ENCODE measurements around the gene MAGEF1.
"Not testable (repeated sequence)": the region's sequence is repeated elsewhere in the genome, so short reads cannot be mapped to it uniquely, and the experiment has no call there.

Gene MAGEF1

DNA sequence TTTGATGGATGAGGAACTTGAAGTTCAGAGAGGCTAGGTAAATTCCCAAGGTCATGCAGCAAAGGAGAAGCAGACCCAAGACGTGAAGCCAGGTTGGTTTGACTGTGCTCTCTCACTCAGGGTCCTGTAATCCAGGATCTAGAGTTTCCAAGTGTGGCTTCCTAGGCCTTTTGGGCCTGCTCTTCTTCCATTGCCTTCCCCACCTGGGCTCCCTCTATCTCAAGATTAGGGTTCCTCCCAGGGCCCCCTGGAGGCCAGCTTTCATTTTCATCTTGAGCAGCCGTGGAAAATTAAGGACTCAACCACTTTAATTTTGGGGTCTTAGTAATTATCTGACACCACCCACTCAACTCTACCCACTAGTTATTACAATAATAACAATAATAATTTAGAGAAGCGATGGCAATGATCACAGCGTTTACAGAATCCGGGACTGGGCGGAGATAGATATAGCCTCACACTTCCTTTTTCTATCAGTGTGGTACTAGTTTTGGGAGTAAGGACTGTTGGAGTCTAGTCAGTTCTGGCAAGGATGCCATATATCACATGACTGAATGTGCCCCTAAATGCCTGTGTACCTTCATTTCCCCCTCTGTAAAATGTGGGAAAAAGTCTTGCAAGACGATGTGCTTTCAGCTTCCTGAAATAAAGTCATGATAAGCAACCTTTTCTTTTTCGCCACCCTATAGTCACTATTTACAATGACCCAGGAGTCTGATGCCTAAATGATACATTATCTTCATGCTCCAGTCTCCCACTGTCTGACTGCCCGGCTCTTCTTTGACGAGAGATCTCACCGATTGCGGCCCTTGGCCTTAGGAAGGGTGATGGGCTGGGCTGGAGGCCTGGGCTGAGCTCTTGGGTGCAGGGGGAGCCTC is 30.2 kb upstream of the MAGEF1 start:
- no peak for DNase-seq

DNA sequence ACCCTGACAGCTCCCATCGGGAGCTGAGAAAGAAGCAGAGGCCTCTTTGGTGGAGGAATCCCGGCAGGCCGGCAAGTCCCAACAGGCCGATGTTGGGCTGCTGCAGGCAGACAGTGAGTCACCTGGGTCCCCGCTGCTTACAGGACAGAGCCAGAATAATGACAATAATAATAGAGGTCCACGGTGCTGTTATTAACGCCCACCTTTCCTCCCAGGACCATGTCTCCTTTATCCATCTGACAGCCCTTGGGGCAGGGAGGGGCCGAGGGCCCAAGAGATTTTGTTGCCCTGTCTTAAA is 29.3 kb upstream of the MAGEF1 start:
- DNase-seq = no peak

DNA sequence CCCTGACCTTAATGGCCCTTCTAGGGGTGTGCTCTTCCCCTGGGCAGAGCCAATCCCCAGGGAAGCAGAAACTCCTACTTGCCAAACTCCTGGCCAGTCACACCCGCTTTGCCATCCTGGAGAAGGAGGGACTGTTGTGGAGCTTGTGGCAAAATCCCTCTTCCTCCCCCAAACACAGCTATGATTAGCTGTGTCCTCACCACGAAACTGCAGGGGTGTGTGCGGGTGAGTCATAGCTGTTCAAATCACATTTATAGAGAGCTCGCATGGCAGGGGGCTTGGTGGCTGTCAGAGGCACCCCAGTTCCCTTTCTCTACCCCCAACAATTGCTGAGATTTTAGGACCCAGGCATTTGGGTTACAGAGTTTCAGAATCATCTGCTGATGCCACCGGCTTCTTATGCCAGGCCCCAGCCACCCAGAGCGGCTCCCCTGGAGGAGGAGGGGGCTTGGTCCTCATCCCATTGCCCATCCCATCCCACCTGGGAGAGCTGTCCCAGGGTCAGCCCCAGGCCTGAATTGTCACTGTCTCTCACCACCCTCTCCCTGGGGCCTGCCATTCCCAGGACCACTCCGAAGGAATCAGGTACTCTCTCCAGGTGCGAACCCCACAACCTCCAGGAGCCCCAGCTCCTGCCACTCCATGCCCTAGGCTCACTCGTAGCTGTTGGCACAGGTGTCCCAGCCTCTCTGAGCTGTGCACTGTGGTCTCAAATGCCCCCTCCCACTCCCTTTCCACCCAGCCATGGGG is 28.8 kb upstream of the MAGEF1 start:
- DNase-seq = no peak

DNA sequence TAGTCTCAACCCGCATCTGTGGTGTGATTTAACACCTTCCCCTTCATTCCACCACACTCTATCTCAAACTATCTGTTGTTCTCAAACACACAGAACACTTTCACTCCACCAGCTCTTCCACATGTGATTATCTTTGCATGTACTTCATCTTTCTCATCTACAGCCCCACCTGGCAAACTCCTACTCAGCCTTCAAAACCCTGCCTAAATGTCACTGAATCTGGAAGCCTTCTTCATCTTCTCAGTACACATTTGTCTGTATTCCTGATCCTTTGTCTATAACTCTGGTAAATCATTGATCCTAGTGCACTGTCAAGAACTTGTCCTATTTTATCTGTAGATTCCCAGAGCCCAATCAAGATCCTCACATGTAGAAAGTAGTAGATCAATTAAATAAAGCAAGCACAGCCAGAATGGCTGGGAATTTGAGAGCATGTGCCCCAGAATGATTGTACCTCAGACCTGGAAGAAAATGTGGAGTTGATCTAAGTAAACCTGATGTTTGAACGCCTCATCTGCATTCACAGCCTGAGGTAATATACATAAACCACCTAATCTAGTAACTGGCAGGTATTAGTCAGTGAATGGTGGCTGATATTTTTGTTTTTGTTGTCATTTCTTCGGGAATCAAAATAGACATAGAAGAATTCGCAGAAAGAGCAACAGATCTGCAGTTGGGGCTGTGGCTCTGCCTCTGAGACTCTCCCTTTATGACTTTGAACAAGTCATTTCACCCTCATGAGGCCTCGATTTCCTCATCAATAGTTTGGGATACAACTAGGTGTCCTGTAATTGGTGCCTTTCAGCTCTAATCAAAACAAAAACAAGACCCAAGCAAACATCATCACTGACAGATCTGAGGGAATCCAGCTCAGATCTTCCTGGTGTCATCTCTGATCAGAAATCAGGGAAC is 28.0 kb upstream of the MAGEF1 start:
- no peak for DNase-seq

DNA sequence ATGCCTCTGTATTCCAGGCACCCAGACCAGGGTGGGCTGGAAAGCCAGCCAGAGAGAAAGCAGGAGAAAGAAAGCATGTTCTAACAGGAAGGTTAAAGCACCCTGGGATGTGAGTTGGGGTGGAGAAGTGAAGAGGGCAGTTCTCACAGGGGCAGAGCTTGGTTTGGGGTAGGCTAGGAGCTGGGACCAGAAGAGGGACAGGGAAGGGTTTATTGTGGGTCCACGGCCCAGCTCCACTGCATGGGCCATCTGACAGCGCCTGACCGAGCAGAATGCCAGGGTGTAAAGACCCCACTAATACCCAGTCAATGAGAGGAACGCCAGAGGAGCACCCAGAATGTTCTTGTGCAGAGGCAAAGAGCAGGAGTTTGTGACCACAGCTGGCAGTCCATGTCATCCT is 27.1 kb upstream of the MAGEF1 start:
- no peak for DNase-seq

DNA sequence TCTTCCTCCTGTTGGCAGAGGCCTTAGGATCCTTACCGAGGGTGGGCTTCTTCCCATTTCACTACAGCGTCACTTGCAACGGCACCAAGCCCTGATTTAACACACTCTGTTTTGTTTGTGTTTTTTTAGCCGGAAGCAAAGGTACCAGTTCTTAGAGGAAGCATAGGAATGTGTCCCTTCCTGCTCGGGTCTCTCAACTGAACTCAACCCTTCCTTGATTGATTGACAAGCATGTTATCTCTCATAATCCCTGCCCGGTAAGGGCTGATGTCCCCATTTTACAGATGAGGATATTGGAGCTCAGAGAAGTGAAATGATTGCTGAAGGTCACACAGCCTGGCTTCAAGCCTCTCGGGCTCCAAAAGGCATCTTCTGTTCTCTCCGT is 26.6 kb upstream of the MAGEF1 start:
- DNase-seq = no peak

DNA sequence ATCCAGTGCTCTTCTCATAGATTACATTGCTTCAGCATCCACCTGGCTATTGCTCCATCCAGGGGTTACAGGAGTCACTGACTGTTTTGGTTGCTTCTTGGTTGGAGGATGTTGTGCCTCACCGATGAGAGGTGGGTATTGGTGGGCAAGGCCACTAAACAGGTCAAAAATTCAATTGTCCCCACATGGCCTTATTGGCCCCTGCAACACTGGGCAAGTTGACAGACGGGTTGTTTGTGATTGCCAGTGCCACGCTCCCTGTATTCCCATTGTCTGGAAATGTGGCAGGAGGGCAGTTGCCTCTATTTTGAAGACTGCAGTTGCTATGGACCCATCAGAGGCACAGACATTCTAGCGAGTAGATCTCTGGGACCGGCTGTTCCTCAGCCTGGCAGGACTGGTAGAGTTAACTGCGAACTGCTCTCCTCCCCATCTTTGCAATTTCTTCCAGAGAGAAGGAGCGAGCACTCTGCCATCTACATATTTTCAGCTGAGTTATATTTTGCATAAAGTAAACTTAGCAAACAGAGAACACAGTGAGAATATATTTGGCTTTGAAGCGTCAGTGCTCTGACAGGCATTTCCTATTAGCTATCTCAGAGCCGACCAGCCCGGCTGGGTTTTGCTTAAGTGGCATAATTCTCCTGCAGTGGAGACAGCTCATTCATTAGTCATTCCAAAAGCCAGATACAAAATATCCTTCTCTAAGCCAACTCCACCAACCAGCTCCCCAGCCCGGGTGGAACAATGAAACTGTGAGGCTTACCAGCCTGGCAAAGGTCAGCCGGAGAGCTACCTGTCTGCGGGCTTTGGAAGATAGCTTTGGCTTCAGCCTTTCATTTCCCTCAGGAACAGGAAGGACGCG is 26.0 kb upstream of the MAGEF1 start:
- DNase-seq = no peak

DNA sequence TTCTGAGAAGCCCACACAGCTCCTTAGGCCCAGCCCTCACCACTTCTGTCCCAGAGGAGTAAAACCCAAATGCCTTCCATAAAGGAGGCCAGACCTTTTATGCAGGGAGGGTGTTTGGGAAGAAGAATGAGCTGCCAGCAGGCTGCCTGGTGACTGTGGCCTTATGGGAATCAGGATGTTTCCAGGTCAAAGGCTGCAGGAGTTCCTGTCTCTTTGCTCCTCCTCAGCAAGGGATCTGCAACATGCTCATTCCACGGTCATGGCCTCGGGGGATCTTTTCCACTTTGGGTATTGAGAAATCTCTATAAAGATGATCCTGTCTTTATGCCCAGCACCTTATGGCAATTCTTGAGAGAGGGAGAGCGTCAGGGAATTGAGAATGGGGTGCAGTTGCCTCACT is 25.2 kb upstream of the MAGEF1 start:
- no peak for DNase-seq

DNA sequence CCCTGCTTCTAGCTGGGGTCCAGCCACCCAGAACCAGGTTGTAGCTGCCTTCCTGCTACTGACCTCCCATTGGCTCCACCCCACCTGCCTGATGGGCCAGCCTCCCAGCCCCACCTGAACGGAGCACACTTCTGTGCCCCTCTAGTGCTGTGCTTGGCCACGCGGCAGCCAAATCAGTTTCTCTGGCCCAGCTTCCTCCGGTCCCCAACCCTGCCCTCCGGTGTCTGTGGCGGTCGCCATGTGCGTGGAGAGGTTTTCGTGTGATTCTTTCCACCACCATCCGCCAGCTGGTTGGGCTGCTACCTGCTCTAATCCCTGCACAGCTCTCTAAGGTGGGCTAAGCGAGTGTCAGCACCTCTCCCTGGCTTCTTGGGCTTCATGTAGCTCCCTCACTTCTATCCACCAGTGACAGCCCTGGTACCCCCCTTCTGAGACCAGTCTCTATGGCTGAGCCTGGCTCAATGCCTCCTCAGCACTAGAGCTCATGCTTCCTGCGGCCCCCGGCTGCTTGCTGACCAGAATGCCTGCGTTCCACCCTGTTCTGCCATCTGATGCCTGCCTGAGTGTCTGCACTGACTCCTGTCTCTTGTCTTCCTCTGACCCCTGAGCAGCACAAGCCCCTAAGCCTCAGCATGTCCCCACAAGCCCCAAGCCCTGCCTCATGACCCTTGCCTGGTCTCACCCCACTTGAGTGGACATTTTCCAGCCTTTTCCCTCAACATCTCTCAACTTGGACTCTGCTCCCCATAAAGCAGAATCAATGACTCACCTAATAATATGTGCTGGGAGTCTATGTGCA is 23.2 kb upstream of the MAGEF1 start:
- DNase-seq = no peak

DNA sequence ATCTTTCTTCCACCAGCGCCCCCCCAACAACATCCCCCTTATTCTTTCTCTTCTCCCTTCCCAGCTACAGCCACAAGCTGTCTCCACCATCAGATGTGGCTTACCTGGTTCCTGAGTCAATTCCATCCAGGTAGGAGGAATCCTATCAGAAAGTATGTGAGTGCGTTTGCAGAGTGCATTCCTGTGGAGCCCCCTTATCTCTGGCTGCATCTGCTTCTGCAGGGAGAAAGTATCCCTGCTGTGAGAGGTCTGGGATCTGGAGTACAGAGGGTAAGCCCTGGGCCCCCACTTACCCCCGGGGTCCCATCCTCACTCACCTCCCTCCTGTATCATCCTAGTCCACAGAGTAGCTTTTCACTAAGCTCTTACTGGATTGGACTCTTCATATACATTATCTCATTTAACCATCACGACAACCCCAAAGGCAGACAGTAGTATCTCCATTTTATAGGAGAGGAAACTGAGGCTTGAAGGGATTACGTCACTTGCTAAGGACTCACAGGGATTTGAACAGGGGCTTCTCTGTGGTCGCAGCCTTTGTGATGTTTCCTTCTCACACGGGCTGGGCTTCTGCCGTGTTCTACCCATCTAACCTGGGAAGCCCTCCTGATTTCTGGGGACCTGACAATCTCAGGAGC is 22.2 kb upstream of the MAGEF1 start:
- no peak for DNase-seq

DNA sequence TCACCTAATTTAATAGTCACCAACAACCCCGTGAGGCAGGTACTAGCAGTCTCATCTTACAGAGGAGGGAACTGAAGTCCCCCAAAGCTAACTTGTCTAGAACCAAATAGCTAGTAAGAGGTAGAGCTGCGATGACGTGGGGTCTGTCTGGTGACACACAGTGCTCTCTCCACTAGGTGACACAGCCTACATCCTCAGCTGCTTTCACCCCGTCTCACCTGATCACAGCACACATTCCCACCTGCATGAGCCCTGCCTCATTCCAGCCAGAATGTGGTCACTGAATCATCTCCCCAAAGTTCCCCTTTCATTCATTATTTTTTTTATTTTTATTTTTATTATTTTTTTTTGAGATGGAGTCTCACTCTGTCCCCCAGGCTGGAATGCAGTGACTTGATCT is 21.3 kb upstream of the MAGEF1 start:
- no peak for DNase-seq

DNA sequence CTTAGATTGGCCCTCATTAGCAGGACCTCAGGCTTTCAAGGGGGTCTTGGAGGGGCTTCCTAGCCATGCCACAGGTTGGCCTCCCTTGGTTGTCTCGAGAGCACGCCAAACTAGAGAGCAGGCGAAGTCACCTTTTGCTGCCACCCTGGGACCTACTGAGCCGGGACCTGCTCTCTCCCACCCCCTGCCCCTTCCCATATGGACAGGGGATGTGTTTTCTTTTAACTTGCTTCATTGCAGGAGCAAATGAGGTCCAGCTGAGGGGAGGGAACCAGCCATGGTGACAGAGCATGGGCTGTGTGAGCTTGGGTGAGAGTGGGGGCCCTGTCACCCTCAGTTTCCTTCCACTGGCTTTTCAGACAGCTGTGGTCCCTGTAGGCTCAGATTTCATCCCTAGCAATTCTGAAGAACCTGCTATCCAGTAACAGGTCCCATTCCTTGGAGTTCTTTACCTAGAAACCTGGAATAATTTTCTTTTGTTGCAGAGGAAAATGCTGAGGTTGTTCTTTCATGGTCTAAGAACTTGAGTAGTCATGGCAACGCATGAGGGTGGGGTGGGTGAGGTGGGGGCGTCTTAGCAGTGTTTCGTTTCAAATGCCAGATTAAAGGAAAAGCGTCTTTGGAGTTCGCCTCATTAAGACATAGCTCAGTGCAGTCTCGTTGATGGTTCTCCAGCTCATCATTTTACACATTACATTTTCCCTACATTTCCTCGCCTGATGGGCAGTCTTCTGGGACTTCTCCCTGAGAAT is 20.1 kb upstream of the MAGEF1 start:
- DNase-seq = no peak

DNA sequence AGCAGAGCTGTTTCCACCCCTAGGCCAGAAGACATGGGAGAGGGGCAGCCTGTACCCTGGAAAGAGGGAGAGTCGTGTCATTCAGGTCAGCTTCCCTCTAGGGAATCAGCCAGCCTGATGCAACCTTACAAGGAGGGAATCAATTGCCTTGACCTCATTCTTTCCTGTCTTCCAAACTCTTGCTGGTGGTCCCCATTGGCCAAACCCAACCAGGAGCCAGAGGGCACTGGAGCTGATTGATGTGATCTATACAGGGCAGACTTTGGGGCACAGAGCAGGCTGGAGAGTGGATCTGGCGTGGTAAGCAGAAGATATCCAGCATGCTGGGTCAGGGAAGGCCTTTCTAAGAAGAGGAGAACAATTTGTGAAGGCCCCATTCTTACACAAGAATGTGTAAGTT is 19.1 kb upstream of the MAGEF1 start:
- DNase-seq = no peak

DNA sequence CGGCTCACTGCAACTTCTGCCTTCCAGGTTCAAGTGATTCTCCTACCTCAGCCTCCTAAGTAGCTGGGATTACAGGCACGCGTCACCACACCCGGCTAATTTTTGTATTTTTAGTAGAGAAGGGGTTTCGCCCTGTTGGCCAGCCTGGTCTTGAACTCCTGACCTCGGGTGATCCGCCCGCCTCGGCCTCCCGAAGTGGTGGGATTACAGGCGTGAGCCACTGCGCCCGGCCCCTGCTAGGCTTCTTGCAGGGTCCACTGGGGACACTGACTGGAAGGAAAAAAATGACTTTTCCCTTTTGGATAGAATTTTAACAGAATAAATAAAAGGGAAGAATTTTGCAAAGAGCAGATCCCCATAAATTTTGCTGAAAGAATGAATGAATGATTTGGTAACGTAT is 17.3 kb upstream of the MAGEF1 start:
- DNase-seq = not testable (repeated sequence)

DNA sequence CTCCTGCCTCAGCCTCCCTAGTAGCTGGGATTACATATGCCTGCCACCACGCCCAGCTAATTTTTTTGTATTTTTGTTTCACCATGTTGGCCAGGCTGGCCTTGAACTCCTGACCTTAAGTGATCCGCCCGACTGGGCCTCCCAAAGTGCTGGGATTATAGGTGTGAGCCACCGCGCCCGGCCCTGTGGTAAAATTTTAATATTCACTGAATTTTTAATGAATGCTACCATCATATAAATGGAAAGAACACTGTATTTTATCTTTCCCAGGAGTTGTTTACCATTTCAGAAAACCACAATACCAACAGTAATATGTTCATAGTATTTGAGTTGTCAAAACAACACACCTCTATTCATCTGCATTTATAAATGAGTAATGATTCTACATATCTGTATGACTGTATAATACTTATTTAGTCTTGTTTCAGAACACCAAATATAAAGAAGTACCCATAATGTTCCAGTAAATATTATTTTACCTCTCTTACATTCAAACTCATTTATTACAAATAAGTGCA is 16.2 kb upstream of the MAGEF1 start:
- DNase-seq = no peak

DNA sequence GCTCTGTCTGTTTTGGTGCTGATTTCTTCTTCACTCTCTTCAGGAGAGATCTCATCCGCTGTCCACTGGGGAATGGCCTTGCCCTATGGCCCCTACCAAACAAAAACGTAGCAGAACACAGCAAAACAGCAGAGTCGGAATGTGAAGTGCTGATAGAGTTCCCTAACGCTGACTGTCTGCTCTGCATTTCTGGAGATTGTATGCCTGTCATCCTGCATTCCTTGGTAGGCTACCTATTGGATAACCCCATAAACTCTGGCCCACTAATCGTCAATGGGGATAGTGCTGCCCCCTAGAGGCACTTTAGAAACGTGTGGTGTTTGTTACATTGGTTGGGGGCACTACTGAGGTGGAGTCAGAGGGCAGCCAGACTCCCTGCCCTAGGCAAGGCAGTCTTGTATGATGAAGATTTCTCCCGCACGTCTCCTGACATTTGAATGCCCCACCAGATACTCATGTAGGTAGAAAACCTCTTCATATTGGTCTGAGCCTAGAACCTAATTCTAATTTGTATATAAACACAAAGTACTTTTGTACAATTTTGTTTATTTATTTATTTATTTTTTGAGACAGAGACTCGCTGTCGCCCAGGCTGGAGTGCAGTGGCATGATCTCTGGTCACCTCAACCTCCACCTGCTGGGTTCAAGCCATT is 15.6 kb upstream of the MAGEF1 start:
- peak; percentile 43 to 59 for DNase-seq

DNA sequence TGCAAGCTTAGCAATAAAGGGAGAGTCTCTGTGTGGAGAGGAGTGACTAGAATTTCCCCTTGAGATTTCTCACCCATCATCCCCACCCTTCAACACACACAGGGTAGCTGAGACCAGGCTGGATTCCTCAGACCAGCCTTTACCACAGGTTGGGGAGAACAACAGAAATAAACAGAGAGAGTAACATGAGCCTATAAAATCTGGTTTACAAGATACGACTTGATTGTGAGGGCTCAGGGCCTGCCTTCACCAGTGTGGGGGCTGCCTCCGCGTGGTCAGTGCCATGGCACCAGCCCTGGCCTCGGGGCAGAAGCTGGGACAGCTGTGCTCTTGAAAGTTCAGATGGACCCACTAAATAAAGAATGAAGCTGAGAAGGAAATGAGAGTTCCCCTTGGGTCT is 14.6 kb upstream of the MAGEF1 start:
- no peak for DNase-seq

DNA sequence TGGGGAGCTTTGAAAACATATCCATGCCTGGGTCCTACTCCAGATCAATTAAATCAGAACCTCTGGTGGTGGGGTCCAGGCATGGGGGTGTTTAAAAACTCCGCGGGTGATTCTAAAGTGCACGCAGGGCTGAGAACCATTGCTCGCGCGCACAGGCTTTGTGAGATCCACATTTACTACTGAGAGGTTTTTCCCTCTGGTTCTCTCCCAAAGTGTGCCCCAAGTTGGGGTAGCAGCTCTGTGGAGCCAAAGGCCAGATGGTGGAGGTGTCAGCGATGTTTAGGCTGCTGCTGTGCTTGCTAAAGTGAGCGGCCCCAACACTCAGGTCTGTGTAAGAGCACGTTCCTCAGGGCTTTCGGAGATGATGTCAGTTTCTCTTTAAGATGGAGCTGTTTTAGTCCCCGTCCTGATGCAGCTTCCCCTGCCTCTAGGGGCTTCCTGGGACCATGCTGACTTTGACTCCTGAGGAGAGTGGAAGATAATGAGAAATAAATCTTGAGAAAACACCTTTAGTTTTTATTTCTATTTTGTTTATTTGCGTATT is 13.4 kb upstream of the MAGEF1 start:
- no peak for DNase-seq

DNA sequence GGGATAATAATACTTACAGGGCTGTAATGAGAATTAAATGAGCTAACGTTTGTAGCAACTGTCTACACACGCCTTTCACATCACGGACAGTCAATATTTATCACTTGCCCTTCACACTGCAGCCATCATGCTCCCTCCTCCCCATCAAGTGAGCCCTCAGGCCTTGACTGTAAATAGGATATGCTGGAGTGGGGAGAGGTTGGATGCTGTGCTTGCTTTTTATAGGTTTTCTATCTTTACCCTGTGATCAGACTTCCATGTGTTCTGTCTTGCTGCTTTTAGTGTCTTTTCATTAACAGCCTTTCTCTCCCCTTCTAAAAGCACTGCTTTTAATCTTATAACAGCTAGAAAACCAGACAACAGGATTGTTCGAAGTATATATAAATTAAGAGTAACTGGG is 12.8 kb upstream of the MAGEF1 start:
- DNase-seq = no peak

Data from CD4-positive, alpha-beta T cell treated with Interferon alpha-2 for 1 hour (primary cell).